D721Med (cell line): ENCODE data around the gene ACAT1.

Experiments used
- DNase-seq: peaks from one replicate; pipeline ENCODE4 v3.0.0; 2011; ENCODE audit warnings: low spot score; ENCODE audit not compliant: insufficient read length
- FAIRE-seq: peaks from 2 replicates; lab custom pipeline; 2011; peaks lifted over from hg19 to GRCh38; lab: Jason Lieb, UNC
- TF ChIP-seq, protein P1 (sequence below): IDR thresholded peaks from 2 replicates; pipeline ENCODE4 v1.5.1; 2012; ENCODE audit warnings: mild to moderate bottlenecking, control low read depth; ENCODE audit not compliant: insufficient read depth; ENCODE audit errors: missing control alignments

The ACAT1 gene

DNA sequence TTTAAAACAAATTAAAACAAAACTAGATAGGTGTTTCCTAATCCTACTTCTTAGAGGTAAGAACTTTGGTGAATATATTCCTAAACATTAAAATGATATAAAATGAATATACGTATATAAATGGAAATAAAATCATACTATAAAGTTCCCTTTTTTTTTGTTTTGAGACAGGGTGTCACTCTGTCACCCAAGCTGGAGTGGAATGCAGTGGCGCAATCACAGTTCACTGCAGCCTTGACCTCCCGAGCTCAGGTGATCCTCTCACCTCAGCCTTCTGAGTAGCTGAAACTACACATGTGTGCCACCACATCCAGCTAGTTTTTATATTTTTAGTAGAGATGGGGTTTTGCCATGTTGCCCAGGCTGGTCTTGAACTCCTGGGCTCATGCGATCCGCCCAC is 56.2 kb downstream of the ACAT1 start:
- TF ChIP-seq, protein P1, sequence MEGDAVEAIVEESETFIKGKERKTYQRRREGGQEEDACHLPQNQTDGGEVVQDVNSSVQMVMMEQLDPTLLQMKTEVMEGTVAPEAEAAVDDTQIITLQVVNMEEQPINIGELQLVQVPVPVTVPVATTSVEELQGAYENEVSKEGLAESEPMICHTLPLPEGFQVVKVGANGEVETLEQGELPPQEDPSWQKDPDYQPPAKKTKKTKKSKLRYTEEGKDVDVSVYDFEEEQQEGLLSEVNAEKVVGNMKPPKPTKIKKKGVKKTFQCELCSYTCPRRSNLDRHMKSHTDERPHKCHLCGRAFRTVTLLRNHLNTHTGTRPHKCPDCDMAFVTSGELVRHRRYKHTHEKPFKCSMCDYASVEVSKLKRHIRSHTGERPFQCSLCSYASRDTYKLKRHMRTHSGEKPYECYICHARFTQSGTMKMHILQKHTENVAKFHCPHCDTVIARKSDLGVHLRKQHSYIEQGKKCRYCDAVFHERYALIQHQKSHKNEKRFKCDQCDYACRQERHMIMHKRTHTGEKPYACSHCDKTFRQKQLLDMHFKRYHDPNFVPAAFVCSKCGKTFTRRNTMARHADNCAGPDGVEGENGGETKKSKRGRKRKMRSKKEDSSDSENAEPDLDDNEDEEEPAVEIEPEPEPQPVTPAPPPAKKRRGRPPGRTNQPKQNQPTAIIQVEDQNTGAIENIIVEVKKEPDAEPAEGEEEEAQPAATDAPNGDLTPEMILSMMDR: no peak
- FAIRE-seq (no peak), DNase-seq (no peak)

DNA sequence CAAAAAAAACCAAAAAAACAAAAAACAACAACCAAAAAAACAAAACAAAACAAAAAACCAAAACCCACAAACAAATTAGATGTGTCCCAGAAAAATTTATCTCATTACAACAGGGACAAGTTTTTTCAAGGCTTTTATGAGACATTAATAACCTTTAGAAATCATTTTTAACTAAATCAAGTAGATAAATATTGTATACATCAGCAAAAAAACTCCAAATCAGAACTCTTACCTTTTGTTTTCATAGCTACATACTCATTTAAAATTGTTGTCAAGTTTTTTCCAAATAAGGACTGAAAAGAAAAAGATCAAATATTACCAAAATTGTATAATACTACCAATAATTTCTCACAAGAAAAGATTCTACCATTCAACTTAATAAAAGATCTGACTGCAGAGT is 72.4 kb downstream of the ACAT1 start:
- DNase-seq (no peak), FAIRE-seq (no peak)
- TF ChIP-seq, protein P1: no peak

DNA sequence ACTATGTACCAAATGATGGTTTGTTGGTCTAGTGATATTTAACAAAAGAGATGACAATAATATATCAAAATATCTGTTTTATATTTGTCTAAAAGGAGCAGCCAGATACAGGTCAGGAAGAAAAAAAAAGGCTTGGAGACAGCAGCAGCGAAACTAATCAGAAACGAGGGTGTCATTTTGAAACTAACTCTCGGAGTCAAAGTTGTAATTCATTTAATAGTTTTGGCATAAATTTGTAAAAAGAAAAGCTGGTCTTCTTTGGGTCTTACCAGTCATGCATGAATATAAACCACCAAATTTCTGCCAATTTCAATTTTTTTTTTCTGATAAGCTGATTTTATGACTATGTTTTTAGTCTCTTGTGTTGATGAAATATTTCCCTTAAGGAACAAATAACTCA is 75.5 kb downstream of the ACAT1 start:
- DNase-seq (no peak), FAIRE-seq (no peak)
- TF ChIP-seq, protein P1: no peak
